Trophoblast cell (in vitro differentiated cells and primary cell): ENCODE data around the gene EPB41L5.

Source experiments
- DNase-seq, 2 donors: peaks; one replicate each; pipeline ENCODE4 v3.0.0-alpha.2; 2016
- H2AFZ ChIP-seq: 2 replicates; pipeline ENCODE4 v1.6.1; 2013; ENCODE audit warnings: low read length, moderate library complexity, mild to moderate bottlenecking; ENCODE audit not compliant: insufficient read depth, poor library complexity
- H2AK5ac ChIP-seq: 2 replicates; pipeline ENCODE4 v1.6.1; 2013; ENCODE audit warnings: mild to moderate bottlenecking, low read length
- H2BK120ac ChIP-seq: 2 replicates; pipeline ENCODE4 v1.6.1; 2013; ENCODE audit warnings: low read length, mild to moderate bottlenecking, moderate library complexity; ENCODE audit not compliant: insufficient read depth, poor library complexity
- H2BK12ac ChIP-seq: 2 replicates; pipeline ENCODE4 v1.6.1; 2013; ENCODE audit warnings: mild to moderate bottlenecking, low read length, moderate library complexity
- H2BK5ac ChIP-seq: 2 replicates; pipeline ENCODE4 v1.6.1; 2013; ENCODE audit warnings: low read length, low read depth, moderate library complexity, mild to moderate bottlenecking; ENCODE audit not compliant: poor library complexity
- H3K14ac ChIP-seq: 2 replicates; pipeline ENCODE4 v1.6.1; 2013; ENCODE audit warnings: mild to moderate bottlenecking, low read length
- H3K18ac ChIP-seq: 2 replicates; pipeline ENCODE4 v1.6.1; 2013; ENCODE audit warnings: mild to moderate bottlenecking, low read length
- H3K23ac ChIP-seq: 2 replicates; pipeline ENCODE4 v1.6.1; 2013; ENCODE audit warnings: low read length
- H3K27ac ChIP-seq: 2 replicates; pipeline ENCODE4 v1.5.1; 2013; ENCODE audit warnings: low read depth, mild to moderate bottlenecking, inconsistent platforms, low read length, moderate library complexity
- H3K27me3 ChIP-seq: 2 replicates; pipeline ENCODE4 v1.6.1; 2013; ENCODE audit warnings: inconsistent platforms, mild to moderate bottlenecking, low read length, moderate library complexity; ENCODE audit not compliant: insufficient read depth
- H3K36me3 ChIP-seq, 2 experiments: 1 replicate in 1 of 2; 2 replicates in 1 of 2; pipeline ENCODE4 v1.6.1; 2013; ENCODE audit warnings: low read length in 2 of 2, mild to moderate bottlenecking in 2 of 2, moderate library complexity in 1 of 2; ENCODE audit not compliant: insufficient read depth in 2 of 2, control insufficient read depth in 1 of 2
- H3K4ac ChIP-seq: 2 replicates; pipeline ENCODE4 v1.6.1; 2013; ENCODE audit warnings: low read depth, mild to moderate bottlenecking, low read length, moderate library complexity
- H3K4me1 ChIP-seq, 2 experiments: 1 replicate in 1 of 2; 2 replicates in 1 of 2; pipeline ENCODE4 v1.6.1; 2013; ENCODE audit warnings: low read length in 2 of 2, mild to moderate bottlenecking in 2 of 2, moderate library complexity in 1 of 2; ENCODE audit not compliant: insufficient read depth in 2 of 2, control insufficient read depth in 1 of 2
- H3K4me2 ChIP-seq: 2 replicates; pipeline ENCODE4 v1.6.1; 2013; ENCODE audit warnings: inconsistent platforms, mild to moderate bottlenecking, low read length, moderate library complexity
- H3K4me3 ChIP-seq: 2 replicates; pipeline ENCODE4 v1.5.1; 2013; ENCODE audit warnings: mild to moderate bottlenecking, low read depth, low read length, inconsistent platforms
- H3K79me1 ChIP-seq: one replicate; pipeline ENCODE4 v1.6.1; 2013; ENCODE audit warnings: low read length
- H3K79me2 ChIP-seq: 2 replicates; pipeline ENCODE4 v1.6.1; 2013; ENCODE audit warnings: low read length, mild to moderate bottlenecking; ENCODE audit not compliant: control insufficient read depth, insufficient read depth, poor library complexity
- H3K9ac ChIP-seq: 2 replicates; pipeline ENCODE4 v1.6.1; 2013; ENCODE audit warnings: mild to moderate bottlenecking, low read length
- H3K9me3 ChIP-seq: 2 replicates; pipeline ENCODE4 v1.6.1; 2013; ENCODE audit warnings: low read depth, mild to moderate bottlenecking, control low read depth, inconsistent platforms, low read length; ENCODE audit not compliant: insufficient read depth
- H4K12ac ChIP-seq: 2 replicates; pipeline ENCODE4 v1.6.1; 2013; ENCODE audit warnings: low read depth, mild to moderate bottlenecking, low read length, moderate library complexity
- H4K8ac ChIP-seq: 2 replicates; pipeline ENCODE4 v1.6.1; 2013; ENCODE audit warnings: low read depth, mild to moderate bottlenecking, low read length, moderate library complexity
- H4K91ac ChIP-seq: one replicate; pipeline ENCODE4 v1.6.1; 2013; ENCODE audit warnings: low read depth, mild to moderate bottlenecking, low read length, moderate library complexity
- WGBS: extraction: QIAGEN DNeasy Blood & Tissue Kit; methylation state at CpG from one replicate; pipeline ENCODE4 v1.1.7; 2013; ENCODE audit warnings: missing lambda C conversion rate; ENCODE audit not compliant: insufficient read length, insufficient coverage; ENCODE audit errors: extremely low coverage; 5-methylcytosine and 5-hydroxymethylcytosine counted together

EPB41L5 gene

DNA sequence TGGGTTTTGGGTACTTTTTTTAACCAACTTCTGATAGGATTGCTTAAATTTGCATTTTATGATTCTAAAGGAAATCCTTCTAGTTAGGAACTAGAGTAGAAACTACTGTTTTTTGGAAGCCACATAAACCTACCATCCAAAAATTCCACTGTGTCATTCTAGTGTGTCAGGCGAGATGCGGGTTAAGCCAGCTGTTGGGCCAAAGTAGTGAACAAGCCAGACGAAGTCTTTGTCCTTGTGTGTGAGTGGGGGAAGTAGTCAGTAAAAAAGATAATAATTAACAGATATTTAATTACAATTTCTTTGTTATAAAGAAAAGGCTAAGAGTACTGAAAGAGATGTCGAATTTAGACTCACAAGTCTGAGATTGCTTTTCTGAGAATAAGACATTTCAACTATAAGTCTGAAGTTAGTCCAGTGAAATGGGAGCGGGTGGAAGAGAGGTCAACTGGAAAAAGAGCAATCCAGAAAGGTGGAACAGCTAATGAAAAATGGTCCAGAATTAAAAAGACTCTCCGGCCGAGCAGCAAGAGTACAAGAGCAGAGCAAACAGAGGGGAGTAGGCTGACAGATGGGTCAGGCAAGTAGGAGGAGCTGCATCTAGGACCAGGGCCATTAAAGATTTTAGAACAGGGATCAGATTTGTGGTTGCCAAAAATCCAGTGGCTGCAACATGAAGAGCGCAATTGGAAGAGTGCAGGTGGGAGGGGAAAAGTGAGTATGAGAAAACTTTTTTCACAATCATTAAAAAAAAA, 1.5 kb downstream of the EPB41L5 start:
- Histone ChIP-seq H3K4me3 (no peak overlapping the region), H3K27ac (no peak overlapping the region), H2BK120ac (no peak overlapping the region), H2BK12ac (no peak overlapping the region), H3K27me3 (no peaks in the 10 kb centered on the region), H2BK5ac (no peak overlapping the region), H4K12ac (no peak overlapping the region), H3K9me3 (no peaks in the 10 kb centered on the region), H3K79me1 (peaks cover 5% of the 10 kb centered on the region), H3K9ac (no peak overlapping the region), H3K23ac (no peak overlapping the region), H2AFZ (no peak overlapping the region), H3K79me2 (peaks cover 4% of the 10 kb centered on the region), H3K4me2 (no peak overlapping the region), H3K14ac (no peak overlapping the region), H2AK5ac (no peak overlapping the region), H4K8ac (no peak overlapping the region), H3K36me3 (no peaks in the 10 kb centered on the region), H3K4ac (no peak overlapping the region), H3K18ac (no peak overlapping the region), H4K91ac (no peak overlapping the region), H3K4me1 (peaks cover 0 to 2% of the 10 kb centered on the region in 2 experiments)
- peak; percentile 30 to 59 for DNase-seq
- no CpG with 5 or more reads among the region's 8 CpGs for WGBS

DNA sequence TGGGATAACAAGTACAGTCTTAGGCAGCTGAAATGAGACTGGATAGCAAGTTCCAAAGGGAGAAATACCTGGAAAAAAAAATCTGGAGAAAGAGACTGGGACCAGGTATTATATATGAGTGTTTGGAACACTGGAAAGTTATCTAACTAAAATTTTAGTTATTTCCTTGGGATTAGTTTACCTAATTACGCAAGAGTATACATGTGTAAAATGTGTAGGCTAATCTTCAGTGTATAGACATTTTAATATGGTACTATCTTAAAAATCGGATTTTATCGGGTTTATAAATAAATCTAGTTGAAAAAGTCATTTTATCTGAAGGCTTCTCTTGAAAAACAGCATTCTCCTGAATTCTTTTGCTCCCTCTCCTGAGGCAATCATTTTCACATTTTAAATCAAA, 3.9 kb downstream of the EPB41L5 start:
- no peak overlapping the region for H4K12ac ChIP-seq
- no peak for DNase-seq
- H2BK5ac ChIP-seq: no peak overlapping the region
- H3K4ac ChIP-seq: no peak overlapping the region
- H3K9ac ChIP-seq: no peak overlapping the region
- H3K4me3 ChIP-seq: no peak overlapping the region
- H3K9me3 ChIP-seq: no peaks in the 10 kb centered on the region
- H3K36me3 ChIP-seq: no peaks in the 10 kb centered on the region
- H2BK12ac ChIP-seq: no peak overlapping the region
- H3K14ac ChIP-seq: no peak overlapping the region
- H4K91ac ChIP-seq: no peak overlapping the region
- H2BK120ac ChIP-seq: no peak overlapping the region
- no peaks in the 10 kb centered on the region for H3K27me3 ChIP-seq
- H4K8ac ChIP-seq: no peak overlapping the region
- no peak overlapping the region for H2AFZ ChIP-seq
- H3K4me2 ChIP-seq: no peak overlapping the region
- H3K79me1 ChIP-seq: peaks cover 5% of the 10 kb centered on the region
- H2AK5ac ChIP-seq: no peak overlapping the region
- H3K18ac ChIP-seq: no peak overlapping the region
- no peak overlapping the region for H3K27ac ChIP-seq
- no peak overlapping the region for H3K23ac ChIP-seq
- WGBS: no CpG with 5 or more reads among the region's 3 CpGs
- H3K4me1 ChIP-seq: peaks cover 0 to 2% of the 10 kb centered on the region in 2 experiments
- peaks cover 4% of the 10 kb centered on the region for H3K79me2 ChIP-seq

DNA sequence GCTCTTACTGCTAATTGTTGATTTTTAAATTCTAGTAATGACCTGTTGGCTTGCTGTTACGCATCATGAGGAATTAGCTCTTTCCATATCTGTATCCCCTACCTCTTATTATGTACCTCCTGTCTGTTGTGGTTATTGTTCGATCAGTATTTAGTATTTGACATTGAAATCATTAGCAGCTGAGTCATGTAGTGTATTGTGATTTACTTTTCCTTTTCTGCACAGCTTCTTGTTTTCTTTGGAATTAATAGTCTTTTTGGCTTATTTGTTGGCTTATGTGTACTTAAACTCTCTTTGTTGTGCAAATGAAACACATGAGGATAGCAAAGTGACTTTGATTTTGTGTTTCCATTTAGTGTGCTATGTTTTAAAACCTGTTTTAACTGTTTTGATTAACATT, 4.3 kb downstream of the EPB41L5 start:
- no peak overlapping the region for H4K91ac ChIP-seq
- H3K23ac ChIP-seq: no peak overlapping the region
- DNase-seq: no peak
- WGBS: no CpG with 5 or more reads among the region's 2 CpGs
- H2BK12ac ChIP-seq: no peak overlapping the region
- peaks cover 0 to 2% of the 10 kb centered on the region in 2 experiments for H3K4me1 ChIP-seq
- no peak overlapping the region for H2AFZ ChIP-seq
- no peak overlapping the region for H4K12ac ChIP-seq
- no peak overlapping the region for H3K27ac ChIP-seq
- H3K4me2 ChIP-seq: no peak overlapping the region
- H4K8ac ChIP-seq: no peak overlapping the region
- no peaks in the 10 kb centered on the region for H3K36me3 ChIP-seq
- H3K18ac ChIP-seq: no peak overlapping the region
- H2BK120ac ChIP-seq: no peak overlapping the region
- no peaks in the 10 kb centered on the region for H3K9me3 ChIP-seq
- peaks cover 5% of the 10 kb centered on the region for H3K79me1 ChIP-seq
- H3K9ac ChIP-seq: no peak overlapping the region
- no peak overlapping the region for H3K14ac ChIP-seq
- no peak overlapping the region for H2AK5ac ChIP-seq
- no peak overlapping the region for H2BK5ac ChIP-seq
- no peak overlapping the region for H3K4ac ChIP-seq
- H3K79me2 ChIP-seq: peaks cover 4% of the 10 kb centered on the region
- H3K4me3 ChIP-seq: no peak overlapping the region
- H3K27me3 ChIP-seq: no peaks in the 10 kb centered on the region

DNA sequence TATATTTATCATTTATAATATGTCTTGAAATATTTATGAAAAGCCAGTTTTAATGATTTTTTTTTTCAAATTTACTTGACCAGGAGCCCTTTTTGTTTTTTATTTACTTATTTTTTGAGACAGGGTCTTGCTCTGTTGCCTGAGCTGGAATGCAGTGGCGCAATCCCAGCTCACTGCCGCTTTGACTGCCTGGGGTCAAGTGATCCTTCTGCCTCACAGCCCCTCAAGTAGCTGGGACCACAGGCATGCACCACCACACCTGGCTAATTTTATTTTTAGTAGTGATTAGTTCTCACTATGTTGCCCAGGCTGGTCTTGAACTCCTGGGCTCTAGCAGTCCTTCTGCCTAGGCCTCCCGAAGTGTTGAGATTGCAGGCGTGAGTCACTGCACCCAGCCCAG, 5.7 kb downstream of the EPB41L5 start:
- no CpG with 5 or more reads among the region's 4 CpGs for WGBS
- H3K23ac ChIP-seq: no peak overlapping the region

More for the DNA sequence above, 5.7 kb downstream of the EPB41L5 start:
- Histone ChIP-seq H4K91ac (no peak overlapping the region), H2BK12ac (no peak overlapping the region), H2BK5ac (no peak overlapping the region), H4K12ac (no peak overlapping the region), H3K4me3 (no peak overlapping the region), H3K9me3 (no peaks in the 10 kb centered on the region), H3K4ac (peak overlapping the region; percentile 20), H3K27ac (no peak overlapping the region), H3K27me3 (no peaks in the 10 kb centered on the region), H3K4me2 (no peak overlapping the region), H2AFZ (no peak overlapping the region), H3K14ac (no peak overlapping the region), H3K18ac (no peak overlapping the region), H3K79me1 (no peaks in the 10 kb centered on the region), H3K79me2 (no peaks in the 10 kb centered on the region), H2BK120ac (no peak overlapping the region), H2AK5ac (no peak overlapping the region), H4K8ac (no peak overlapping the region), H3K36me3 (no peaks in the 10 kb centered on the region), H3K4me1 (peaks cover 0 to 2% of the 10 kb centered on the region in 2 experiments), H3K9ac (no peak overlapping the region)
- DNase-seq: peak in 1 of 2 donors; percentile 33
